Measurements from ENCODE around the gene SFTA2.

- no peak for TF ChIP-seq POLR2A (IDR thresholded peaks at IDR 0.05)
- TF ChIP-seq CTCF (IDR thresholded peaks at IDR 0.05), result no peak
- TF ChIP-seq EP300 (IDR thresholded peaks at IDR 0.05; ENCODE audit: low read depth), result no peak
Measured at GRCh38 chr6:30918670-30919069, 13.3 kb downstream of the SFTA2 start.
